A549 (cell line): ENCODE data around the gene ZFPM1.

Experiments
- BHLHE40 ChIP-seq: IDR thresholded peaks from 2 replicates; pipeline ENCODE4 v1.6.1; 2012; ENCODE audit warnings: low read depth, low read length, inconsistent platforms
- CHD4 ChIP-seq: fragments of 200-600 bp; sonication (generic); IDR thresholded peaks from 2 replicates; pipeline ENCODE4 v1.6.1; 2016; ENCODE audit warnings: antibody characterized with exemption, mild to moderate bottlenecking, borderline replicate concordance
- JUN ChIP-seq, 2 experiments: fragments of >200 bp; sonication (Bioruptor Twin); formaldehyde crosslinking; IDR thresholded peaks; 2 replicates in 1 of 2; 3 replicates in 1 of 2; pipeline ENCODE4 v1.6.1; 2016 to 2017
- MAX ChIP-seq: IDR thresholded peaks from 2 replicates; pipeline ENCODE4 v1.6.1; 2012
- POLR2A ChIP-seq: IDR thresholded peaks from 2 replicates; pipeline ENCODE4 v1.6.1; 2012; ENCODE audit warnings: mild to moderate bottlenecking, low read length
- RAD21 ChIP-seq, 2 experiments: fragments of >200 bp in 1 of 2; sonication (Bioruptor Twin) in 1 of 2; formaldehyde crosslinking in 1 of 2; IDR thresholded peaks in 1 of 2; conservative IDR thresholded peaks in 1 of 2; 2 replicates in 1 of 2; 3 replicates in 1 of 2; pipeline ENCODE4 v1.6.1; 2012 to 2018; ENCODE audit warnings: inconsistent platforms in 1 of 2
- RNF2 ChIP-seq: fragments of 200-600 bp; sonication (generic); IDR thresholded peaks from 2 replicates; pipeline ENCODE4 v1.6.1; 2016; ENCODE audit warnings: low read depth, mild to moderate bottlenecking, antibody characterized with exemption, moderate library complexity, borderline replicate concordance
- TF ChIP-seq, protein P1 (sequence below): fragments of 200-600 bp; sonication (generic); IDR thresholded peaks from 2 replicates; pipeline ENCODE4 v1.6.1; 2016; ENCODE audit warnings: antibody characterized with exemption, mild to moderate bottlenecking, moderate library complexity
- TF ChIP-seq, protein P2 (sequence below): fragments of >200 bp; sonication (Bioruptor Twin); formaldehyde crosslinking; IDR thresholded peaks from 3 replicates; pipeline ENCODE4 v1.5.1; 2016
- TF ChIP-seq, protein P3 (sequence below): fragments of 450-650 bp; IDR thresholded peaks from 2 replicates; pipeline ENCODE4 v1.6.1; 2014; ENCODE audit warnings: antibody characterized with exemption
- TF ChIP-seq, protein P4 (sequence below): IDR thresholded peaks from 2 replicates; pipeline ENCODE4 v1.6.1; 2012; ENCODE audit warnings: low read depth, borderline replicate concordance

DNA sequence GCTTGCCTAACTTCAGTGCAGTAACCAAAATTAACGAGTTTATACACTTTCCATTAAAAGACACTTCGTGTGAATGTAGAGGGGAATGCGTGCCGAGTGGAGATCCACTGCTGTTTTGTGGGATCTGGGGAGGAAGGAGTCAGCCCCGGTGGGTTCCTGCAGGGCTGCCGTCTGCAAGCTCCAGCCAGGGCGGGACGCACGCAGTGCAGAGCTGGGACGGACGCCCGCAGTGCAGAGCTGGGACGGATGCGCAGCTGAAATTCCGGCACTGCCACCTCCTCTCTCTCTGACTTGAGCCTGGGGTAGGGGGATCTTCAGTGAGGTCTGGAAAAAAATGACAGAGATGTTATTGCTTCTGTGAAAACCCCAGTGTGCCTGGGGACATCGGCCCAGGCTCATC, 100.7 kb downstream of the ZFPM1 start:
- TF ChIP-seq RAD21 (conservative IDR thresholded peaks at IDR 0.05 in 1 of 2, IDR thresholded peaks at IDR 0.05 in 1 of 2) (no peak), MAX (no peak), CHD4 (no peak), JUN (IDR thresholded peaks at IDR 0.05) (no peak), RNF2 (no peak), POLR2A (no peak), BHLHE40 (no peak)
- TF ChIP-seq, protein P1, sequence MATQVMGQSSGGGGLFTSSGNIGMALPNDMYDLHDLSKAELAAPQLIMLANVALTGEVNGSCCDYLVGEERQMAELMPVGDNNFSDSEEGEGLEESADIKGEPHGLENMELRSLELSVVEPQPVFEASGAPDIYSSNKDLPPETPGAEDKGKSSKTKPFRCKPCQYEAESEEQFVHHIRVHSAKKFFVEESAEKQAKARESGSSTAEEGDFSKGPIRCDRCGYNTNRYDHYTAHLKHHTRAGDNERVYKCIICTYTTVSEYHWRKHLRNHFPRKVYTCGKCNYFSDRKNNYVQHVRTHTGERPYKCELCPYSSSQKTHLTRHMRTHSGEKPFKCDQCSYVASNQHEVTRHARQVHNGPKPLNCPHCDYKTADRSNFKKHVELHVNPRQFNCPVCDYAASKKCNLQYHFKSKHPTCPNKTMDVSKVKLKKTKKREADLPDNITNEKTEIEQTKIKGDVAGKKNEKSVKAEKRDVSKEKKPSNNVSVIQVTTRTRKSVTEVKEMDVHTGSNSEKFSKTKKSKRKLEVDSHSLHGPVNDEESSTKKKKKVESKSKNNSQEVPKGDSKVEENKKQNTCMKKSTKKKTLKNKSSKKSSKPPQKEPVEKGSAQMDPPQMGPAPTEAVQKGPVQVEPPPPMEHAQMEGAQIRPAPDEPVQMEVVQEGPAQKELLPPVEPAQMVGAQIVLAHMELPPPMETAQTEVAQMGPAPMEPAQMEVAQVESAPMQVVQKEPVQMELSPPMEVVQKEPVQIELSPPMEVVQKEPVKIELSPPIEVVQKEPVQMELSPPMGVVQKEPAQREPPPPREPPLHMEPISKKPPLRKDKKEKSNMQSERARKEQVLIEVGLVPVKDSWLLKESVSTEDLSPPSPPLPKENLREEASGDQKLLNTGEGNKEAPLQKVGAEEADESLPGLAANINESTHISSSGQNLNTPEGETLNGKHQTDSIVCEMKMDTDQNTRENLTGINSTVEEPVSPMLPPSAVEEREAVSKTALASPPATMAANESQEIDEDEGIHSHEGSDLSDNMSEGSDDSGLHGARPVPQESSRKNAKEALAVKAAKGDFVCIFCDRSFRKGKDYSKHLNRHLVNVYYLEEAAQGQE = no peak
- TF ChIP-seq, protein P2, sequence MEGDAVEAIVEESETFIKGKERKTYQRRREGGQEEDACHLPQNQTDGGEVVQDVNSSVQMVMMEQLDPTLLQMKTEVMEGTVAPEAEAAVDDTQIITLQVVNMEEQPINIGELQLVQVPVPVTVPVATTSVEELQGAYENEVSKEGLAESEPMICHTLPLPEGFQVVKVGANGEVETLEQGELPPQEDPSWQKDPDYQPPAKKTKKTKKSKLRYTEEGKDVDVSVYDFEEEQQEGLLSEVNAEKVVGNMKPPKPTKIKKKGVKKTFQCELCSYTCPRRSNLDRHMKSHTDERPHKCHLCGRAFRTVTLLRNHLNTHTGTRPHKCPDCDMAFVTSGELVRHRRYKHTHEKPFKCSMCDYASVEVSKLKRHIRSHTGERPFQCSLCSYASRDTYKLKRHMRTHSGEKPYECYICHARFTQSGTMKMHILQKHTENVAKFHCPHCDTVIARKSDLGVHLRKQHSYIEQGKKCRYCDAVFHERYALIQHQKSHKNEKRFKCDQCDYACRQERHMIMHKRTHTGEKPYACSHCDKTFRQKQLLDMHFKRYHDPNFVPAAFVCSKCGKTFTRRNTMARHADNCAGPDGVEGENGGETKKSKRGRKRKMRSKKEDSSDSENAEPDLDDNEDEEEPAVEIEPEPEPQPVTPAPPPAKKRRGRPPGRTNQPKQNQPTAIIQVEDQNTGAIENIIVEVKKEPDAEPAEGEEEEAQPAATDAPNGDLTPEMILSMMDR = no peak
- TF ChIP-seq, protein P3, sequence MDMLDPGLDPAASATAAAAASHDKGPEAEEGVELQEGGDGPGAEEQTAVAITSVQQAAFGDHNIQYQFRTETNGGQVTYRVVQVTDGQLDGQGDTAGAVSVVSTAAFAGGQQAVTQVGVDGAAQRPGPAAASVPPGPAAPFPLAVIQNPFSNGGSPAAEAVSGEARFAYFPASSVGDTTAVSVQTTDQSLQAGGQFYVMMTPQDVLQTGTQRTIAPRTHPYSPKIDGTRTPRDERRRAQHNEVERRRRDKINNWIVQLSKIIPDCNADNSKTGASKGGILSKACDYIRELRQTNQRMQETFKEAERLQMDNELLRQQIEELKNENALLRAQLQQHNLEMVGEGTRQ = no peak
- TF ChIP-seq, protein P4, sequence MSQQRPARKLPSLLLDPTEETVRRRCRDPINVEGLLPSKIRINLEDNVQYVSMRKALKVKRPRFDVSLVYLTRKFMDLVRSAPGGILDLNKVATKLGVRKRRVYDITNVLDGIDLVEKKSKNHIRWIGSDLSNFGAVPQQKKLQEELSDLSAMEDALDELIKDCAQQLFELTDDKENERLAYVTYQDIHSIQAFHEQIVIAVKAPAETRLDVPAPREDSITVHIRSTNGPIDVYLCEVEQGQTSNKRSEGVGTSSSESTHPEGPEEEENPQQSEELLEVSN = no peak
